Ishikawa (cell line): ENCODE data around the gene OGFOD2.

Experiments used
- EGR1 ChIP-seq: IDR thresholded peaks from 2 replicates; pipeline ENCODE4 v1.6.1; 2012
- NFIC ChIP-seq: IDR thresholded peaks from 2 replicates; pipeline ENCODE4 v1.6.1; 2012
- RAD21 ChIP-seq: IDR thresholded peaks from 2 replicates; pipeline ENCODE4 v1.6.1; 2012; ENCODE audit warnings: low read depth
- REST ChIP-seq: IDR thresholded peaks from 2 replicates; pipeline ENCODE4 v1.6.1; 2012; ENCODE audit warnings: low read depth, mild to moderate bottlenecking
- YY1 ChIP-seq: IDR thresholded peaks from 2 replicates; pipeline ENCODE4 v1.6.1; 2012; ENCODE audit warnings: low read depth
- TF ChIP-seq, protein P1 (sequence below): IDR thresholded peaks from 2 replicates; pipeline ENCODE4 v1.6.1; 2012

- TF ChIP-seq RAD21, result no peak
- peak; percentile 56 for TF ChIP-seq NFIC
- TF ChIP-seq, protein P1, sequence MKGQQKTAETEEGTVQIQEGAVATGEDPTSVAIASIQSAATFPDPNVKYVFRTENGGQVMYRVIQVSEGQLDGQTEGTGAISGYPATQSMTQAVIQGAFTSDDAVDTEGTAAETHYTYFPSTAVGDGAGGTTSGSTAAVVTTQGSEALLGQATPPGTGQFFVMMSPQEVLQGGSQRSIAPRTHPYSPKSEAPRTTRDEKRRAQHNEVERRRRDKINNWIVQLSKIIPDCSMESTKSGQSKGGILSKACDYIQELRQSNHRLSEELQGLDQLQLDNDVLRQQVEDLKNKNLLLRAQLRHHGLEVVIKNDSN, result peak; percentile 31; the same call in 1 of the 2 replicates
- TF ChIP-seq EGR1, result no peak
- TF ChIP-seq REST, result no peak
- peak; percentile 87 for TF ChIP-seq YY1
Measured at GRCh38 chr12:122974892-122975789, at the start of gene OGFOD2.
